SU-DHL-6 (cell line): ENCODE results near the gene MARF1.

ENCODE experiments used
- H2AFZ ChIP-seq: fragments of 200-600 bp; sonication (generic); 2 replicates; pipeline ENCODE4 v1.6.1; 2014; ENCODE audit warnings: low read depth, mild to moderate bottlenecking, moderate library complexity, mixed read lengths, antibody characterized with exemption, low read length; ENCODE audit not compliant: severe bottlenecking
- H3F3A ChIP-seq: fragments of 200-600 bp; shearing (Covaris generic); 2 replicates; pipeline ENCODE4 v1.6.0; 2016; ENCODE audit warnings: antibody characterized with exemption, mild to moderate bottlenecking; ENCODE audit not compliant: insufficient read depth
- H3K27ac ChIP-seq: fragments of 200-600 bp; sonication (generic); 2 replicates; pipeline ENCODE4 v1.5.1; 2016; ENCODE audit warnings: low read depth, mild to moderate bottlenecking, low read length, moderate library complexity, mixed read lengths
- H3K27me3 ChIP-seq: fragments of 200-600 bp; sonication (generic), shearing (Covaris generic); 2 replicates; pipeline ENCODE4 v1.6.0; 2014; ENCODE audit warnings: mild to moderate bottlenecking, low read length
- H3K36me3 ChIP-seq: fragments of 200-600 bp; sonication (generic); 2 replicates; pipeline ENCODE4 v1.6.1; 2014; ENCODE audit warnings: mild to moderate bottlenecking, low read length, mixed read lengths
- H3K4me2 ChIP-seq: fragments of 300-600, 200-600 bp; shearing (Covaris generic), sonication (generic); 2 replicates; pipeline ENCODE4 v1.6.0; 2014; ENCODE audit warnings: low read length, low read depth, mild to moderate bottlenecking; ENCODE audit not compliant: poor library complexity, severe bottlenecking
- H3K4me3 ChIP-seq: fragments of 200-600 bp; sonication (generic); 2 replicates; pipeline ENCODE4 v1.5.1; 2014; ENCODE audit warnings: antibody characterized with exemption, low read length, mild to moderate bottlenecking, mixed read lengths; ENCODE audit not compliant: insufficient read depth, poor library complexity, severe bottlenecking
- H3K79me2 ChIP-seq: fragments of 200-600 bp; sonication (generic); 2 replicates; pipeline ENCODE4 v1.6.1; 2014; ENCODE audit warnings: mild to moderate bottlenecking, low read length, moderate library complexity; ENCODE audit not compliant: insufficient read depth
- H3K9ac ChIP-seq: fragments of 200-600 bp; sonication (generic); 2 replicates; pipeline ENCODE4 v1.7.0; 2014; ENCODE audit warnings: mild to moderate bottlenecking, low read length
- H3K9me2 ChIP-seq: fragments of 200-600 bp; sonication (generic); replicated peaks from 2 replicates; pipeline ENCODE4 v1.6.1; 2014; ENCODE audit warnings: low read length; ENCODE audit not compliant: insufficient read depth
- H3K9me3 ChIP-seq: fragments of 200-600 bp; sonication (generic); 2 replicates; pipeline ENCODE4 v1.6.1; 2014; ENCODE audit warnings: low read length, mixed read lengths; ENCODE audit not compliant: insufficient read depth
- H4K20me1 ChIP-seq: fragments of 200-600 bp; sonication (generic); 2 replicates; pipeline ENCODE4 v1.6.1; 2014; ENCODE audit warnings: low read depth, mild to moderate bottlenecking, antibody characterized with exemption, low read length, moderate library complexity, mixed read lengths
- EZH2phosphoT487 ChIP-seq: fragments of 200-600 bp; sonication (generic), shearing (Covaris generic); conservative IDR thresholded peaks from 2 replicates; pipeline ENCODE4 v1.6.1; 2018; ENCODE audit warnings: mild to moderate bottlenecking, antibody characterized with exemption, low read length, moderate library complexity, mixed read lengths
- TF ChIP-seq, protein P1 (sequence below): fragments of 200-600 bp; sonication (generic); IDR thresholded peaks from one replicate; pipeline ENCODE4 v1.5.1; 2017; ENCODE audit warnings: antibody characterized with exemption, mild to moderate bottlenecking, low read length, moderate library complexity; ENCODE audit not compliant: insufficient read depth, poor library complexity, severe bottlenecking

The MARF1 gene

DNA sequence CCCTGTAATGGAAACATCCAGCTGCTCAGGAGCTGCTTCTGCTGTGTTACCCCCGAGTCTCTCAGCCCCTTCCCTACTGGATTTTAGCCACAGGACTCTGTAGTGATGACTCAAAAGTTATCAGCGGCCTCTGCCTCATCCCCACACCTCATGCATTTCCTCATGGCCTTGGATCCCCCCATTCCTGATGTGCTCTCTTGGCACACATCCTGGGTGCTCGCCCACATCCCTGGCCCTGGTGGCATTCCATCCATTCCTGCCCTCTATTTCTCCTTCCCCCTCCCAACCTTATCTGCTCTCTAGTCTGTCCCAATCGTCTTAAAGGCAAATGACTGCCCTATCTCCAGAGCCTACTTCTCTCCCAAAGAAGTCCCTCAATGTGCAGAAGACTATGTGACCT, 24.6 kb downstream of the MARF1 start:
- H3K4me3 ChIP-seq = no peak overlapping the region
- no peaks in the 10 kb centered on the region for H3F3A ChIP-seq
- H3K4me2 ChIP-seq = no peak overlapping the region
- no peaks in the 10 kb centered on the region for H3K9me3 ChIP-seq
- H4K20me1 ChIP-seq = no peaks in the 10 kb centered on the region
- TF ChIP-seq, protein P1, sequence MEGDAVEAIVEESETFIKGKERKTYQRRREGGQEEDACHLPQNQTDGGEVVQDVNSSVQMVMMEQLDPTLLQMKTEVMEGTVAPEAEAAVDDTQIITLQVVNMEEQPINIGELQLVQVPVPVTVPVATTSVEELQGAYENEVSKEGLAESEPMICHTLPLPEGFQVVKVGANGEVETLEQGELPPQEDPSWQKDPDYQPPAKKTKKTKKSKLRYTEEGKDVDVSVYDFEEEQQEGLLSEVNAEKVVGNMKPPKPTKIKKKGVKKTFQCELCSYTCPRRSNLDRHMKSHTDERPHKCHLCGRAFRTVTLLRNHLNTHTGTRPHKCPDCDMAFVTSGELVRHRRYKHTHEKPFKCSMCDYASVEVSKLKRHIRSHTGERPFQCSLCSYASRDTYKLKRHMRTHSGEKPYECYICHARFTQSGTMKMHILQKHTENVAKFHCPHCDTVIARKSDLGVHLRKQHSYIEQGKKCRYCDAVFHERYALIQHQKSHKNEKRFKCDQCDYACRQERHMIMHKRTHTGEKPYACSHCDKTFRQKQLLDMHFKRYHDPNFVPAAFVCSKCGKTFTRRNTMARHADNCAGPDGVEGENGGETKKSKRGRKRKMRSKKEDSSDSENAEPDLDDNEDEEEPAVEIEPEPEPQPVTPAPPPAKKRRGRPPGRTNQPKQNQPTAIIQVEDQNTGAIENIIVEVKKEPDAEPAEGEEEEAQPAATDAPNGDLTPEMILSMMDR = no peak
- no peak for TF ChIP-seq EZH2phosphoT487
- H3K9me2 ChIP-seq = no peaks in the 10 kb centered on the region
- H3K27ac ChIP-seq = no peak overlapping the region
- no peaks in the 10 kb centered on the region for H3K27me3 ChIP-seq
- no peak overlapping the region for H2AFZ ChIP-seq
- no peak overlapping the region for H3K9ac ChIP-seq
- H3K79me2 ChIP-seq = no peaks in the 10 kb centered on the region
- peaks cover 27% of the 10 kb centered on the region for H3K36me3 ChIP-seq

DNA sequence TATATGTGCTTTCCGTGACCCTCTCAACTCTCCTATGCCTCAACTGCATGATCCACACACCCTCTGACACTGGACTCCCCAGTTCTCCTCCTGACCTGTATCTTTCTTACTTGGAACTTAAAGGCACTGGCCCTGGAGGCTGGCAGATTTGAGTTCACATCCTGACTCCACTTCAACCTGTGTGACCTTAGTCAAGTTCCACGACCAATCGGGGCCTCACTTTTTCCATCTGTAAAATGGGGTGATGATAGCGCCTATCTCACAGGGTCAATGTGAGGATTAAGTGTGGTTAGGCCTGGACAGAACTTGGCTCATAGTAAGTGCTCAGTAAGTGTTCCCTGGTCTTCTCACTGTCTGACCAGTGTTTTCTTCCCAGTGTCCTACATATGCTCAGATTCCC, 25.1 kb downstream of the MARF1 start:
- Histone ChIP-seq H3K27me3 (no peaks in the 10 kb centered on the region), H3K79me2 (no peaks in the 10 kb centered on the region), H3K4me2 (no peak overlapping the region), H4K20me1 (no peaks in the 10 kb centered on the region), H3F3A (no peaks in the 10 kb centered on the region), H3K4me3 (no peak overlapping the region), H2AFZ (no peak overlapping the region), H3K27ac (no peak overlapping the region), H3K9me2 (no peaks in the 10 kb centered on the region), H3K9me3 (no peaks in the 10 kb centered on the region), H3K9ac (no peak overlapping the region), H3K36me3 (peaks cover 27% of the 10 kb centered on the region)
- TF ChIP-seq, protein P1 = no peak
- TF ChIP-seq EZH2phosphoT487 = no peak

GRCh38 chr16:15616475-15617165, 26.3 kb downstream of the MARF1 start:
- H3K4me2 ChIP-seq = no peak overlapping the region
- H4K20me1 ChIP-seq = no peaks in the 10 kb centered on the region
- H3K36me3 ChIP-seq = peaks cover 33% of the 10 kb centered on the region
- no peak overlapping the region for H3K4me3 ChIP-seq
- no peak for TF ChIP-seq EZH2phosphoT487
- TF ChIP-seq, protein P1 = no peak
- H3K9ac ChIP-seq = no peak overlapping the region
- no peak overlapping the region for H2AFZ ChIP-seq
- H3K9me3 ChIP-seq = no peaks in the 10 kb centered on the region
- H3K9me2 ChIP-seq = no peaks in the 10 kb centered on the region
- H3K27ac ChIP-seq = no peak overlapping the region
- H3K27me3 ChIP-seq = no peaks in the 10 kb centered on the region
- H3F3A ChIP-seq = no peaks in the 10 kb centered on the region
- no peaks in the 10 kb centered on the region for H3K79me2 ChIP-seq
